Fibroblast of skin of back (primary cell): Measurements from ENCODE around the gene TNIK.

ENCODE experiments used
- DNase-seq: peaks from one replicate; pipeline ENCODE4 v3.0.0-alpha.2; 2013

The TNIK gene

DNA sequence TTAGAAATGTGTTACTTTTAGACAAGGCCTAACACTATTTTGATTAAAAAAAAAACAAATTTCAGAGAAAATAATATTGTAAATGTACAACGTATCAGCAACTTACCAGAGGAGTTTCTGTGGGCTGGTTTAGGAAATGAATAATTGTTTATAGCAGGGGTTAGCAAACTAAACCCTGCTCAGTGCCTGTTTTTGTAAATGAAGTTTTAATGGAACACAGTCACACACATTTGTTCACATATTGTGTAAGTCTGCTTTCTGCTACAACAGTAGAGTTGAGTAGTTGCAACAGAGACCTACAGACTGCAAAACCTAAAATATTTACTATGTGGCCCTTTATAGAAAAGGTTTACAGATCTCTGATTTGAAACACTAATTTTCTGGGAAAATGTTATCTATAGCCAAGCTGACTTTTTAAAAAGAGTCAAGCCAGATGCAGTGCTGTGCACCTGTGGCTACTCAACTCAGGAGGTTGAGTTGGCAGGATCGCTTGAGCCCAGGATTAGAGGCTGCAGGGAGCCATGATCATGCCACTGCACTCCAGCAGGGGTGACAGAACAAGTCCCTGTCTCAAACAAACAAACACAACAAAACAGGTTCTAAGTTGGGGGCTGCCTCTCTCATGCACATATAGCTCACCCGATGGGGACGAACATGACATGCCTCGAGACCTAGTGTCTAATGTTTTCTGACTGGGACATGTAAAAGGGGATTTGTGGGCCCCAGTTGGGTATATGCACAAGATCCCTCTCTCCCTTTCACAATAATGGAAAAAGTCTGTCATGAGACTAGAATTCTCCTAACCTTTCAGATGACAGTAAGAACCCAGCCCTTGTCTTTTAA lies 182.5 kb downstream of the TNIK start:
- no peak for DNase-seq

DNA sequence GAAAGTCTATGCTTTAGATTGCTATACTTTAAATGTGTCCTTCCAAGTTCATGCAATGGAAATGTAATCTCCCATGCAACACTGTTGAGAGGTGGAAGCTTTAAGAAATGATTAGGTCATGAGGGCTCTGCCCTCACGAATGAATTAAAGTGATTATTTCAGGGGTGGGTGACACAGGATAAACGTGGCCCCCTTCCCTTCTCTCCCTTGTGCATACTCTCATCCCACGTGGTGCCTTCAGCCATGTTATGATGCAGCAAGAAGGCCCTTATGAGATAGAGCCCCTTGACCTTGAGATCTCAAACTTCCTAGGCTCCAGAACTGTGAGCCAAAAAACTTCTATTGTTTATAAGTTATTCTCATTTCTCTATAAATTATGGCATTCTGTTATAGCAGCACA lies 183.3 kb downstream of the TNIK start:
- DNase-seq: no peak

- DNase-seq: no peak
These were observed 186.0 kb downstream of the TNIK start for GRCh38 chr3:171274222-171274621.

DNA sequence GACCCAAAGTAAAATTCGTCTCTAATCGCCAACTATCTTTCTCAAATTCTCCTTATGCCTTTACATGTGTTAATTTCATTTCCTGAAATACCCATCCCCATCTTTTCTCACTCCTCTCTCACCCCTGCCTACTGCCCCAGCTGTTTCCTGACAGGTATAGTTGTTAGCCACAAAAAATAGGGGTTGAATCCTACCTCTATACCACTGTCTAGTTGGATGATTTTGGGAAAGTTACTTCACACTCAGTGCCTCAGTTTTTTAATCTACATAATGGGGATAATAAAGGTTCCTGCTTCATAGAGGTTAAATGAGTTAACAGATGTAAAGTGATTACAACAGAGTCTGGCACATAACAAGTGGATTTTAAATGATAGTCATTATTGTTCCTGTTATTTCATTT lies 189.7 kb downstream of the TNIK start:
- DNase-seq: no peak

DNA sequence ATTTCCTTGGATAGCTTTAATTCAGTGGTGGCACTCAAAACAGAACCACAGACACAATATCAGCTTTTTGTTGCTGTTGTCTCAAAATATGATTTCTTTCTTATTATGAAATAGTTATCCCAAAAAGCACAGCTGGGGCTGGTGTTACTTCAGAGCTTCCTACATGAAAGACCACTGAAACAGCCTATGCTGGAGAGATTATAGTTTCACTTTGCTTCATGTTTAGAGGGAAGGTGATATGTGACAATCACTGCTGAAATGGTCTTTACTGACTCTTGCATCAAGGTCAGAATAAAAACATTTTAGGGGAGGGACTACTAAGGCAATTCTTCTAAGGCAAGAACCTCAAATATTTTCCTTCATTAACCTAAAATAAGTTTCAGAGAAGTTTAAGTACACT lies 190.7 kb downstream of the TNIK start:
- DNase-seq: no peak

- no peak for DNase-seq
These were observed 191.5 kb downstream of the TNIK start for GRCh38 chr3:171268677-171269076.

DNA sequence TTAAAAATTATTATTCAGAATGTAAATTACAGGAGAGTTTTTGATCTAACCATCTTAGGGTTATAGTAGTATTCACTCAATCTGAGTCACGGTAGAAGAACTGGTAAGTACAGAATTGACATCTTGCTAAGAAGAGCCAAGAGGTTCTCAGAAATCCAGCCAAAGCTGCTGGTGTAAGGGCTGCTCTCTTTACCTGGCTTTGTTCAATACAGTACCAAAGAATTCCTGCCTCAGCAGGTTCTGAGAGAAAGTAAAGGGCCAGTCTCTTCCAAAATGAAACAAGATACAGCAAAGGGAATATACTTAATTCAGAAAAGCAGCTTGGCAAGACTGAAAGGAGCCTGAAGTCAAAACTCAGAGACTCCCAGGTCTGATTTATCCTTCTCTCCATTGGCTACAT lies 193.1 kb downstream of the TNIK start:
- no peak for DNase-seq

- no peak for DNase-seq
These were observed 193.5 kb downstream of the TNIK start for GRCh38 chr3:171266740-171267073.

GRCh38 chr3:171266034-171266739 lies 194.0 kb downstream of the TNIK start:
- no peak for DNase-seq

DNA sequence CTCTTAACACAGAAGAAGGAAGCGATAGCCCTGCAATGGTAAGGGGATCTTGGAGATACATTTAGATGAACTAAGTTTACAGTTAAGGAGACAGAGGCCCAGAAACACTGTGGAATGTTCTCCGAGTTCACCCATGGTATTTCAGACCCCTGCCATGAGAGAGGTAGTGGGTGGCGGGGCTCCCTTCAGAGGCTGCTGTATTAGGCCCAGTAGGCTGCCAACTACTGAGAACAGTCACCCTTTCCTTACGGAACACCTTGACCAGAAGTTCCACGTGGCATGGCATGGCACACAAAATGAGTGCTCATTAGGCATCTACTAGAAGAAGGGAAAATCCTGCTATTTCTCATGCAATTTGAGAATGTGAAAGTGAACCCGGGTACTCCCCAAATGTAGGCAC lies 195.4 kb downstream of the TNIK start:
- DNase-seq: no peak

DNA sequence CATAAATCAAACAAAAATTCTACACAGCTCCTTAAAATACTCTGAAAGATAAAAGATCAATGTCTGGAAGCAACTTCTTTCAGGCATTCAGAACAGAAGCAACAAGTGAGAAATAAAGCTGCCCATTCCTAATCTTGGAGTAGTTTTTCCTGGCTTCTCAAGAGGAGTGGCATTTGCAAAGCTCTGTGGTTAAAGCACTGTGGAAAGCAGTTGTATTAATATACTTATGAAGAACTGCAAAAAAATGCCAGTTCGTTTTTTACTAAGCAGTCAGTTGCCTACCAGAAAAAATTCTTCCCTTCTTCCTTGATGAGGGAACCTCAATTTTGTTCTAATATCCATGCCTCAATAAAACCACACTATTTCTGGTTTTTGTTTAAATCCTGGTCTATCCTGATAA lies 197.8 kb downstream of the TNIK start:
- DNase-seq: peak; percentile 46

- peak; percentile 38 for DNase-seq
These were observed 198.7 kb downstream of the TNIK start for GRCh38 chr3:171261487-171261886.

- no peak for DNase-seq
These were observed 199.3 kb downstream of the TNIK start for GRCh38 chr3:171260899-171261298.

GRCh38 chr3:171260466-171260865 lies 199.7 kb downstream of the TNIK start:
- DNase-seq: no peak

GRCh38 chr3:171258316-171258715 lies 201.9 kb downstream of the TNIK start:
- DNase-seq: no peak

- peak; percentile 93 for DNase-seq
These were observed 202.7 kb downstream of the TNIK start for GRCh38 chr3:171257251-171258203.

- DNase-seq: peak; percentile 16
These were observed 203.6 kb downstream of the TNIK start for GRCh38 chr3:171256445-171257250.

- no peak for DNase-seq
These were observed 204.9 kb downstream of the TNIK start for GRCh38 chr3:171255236-171255806.

- DNase-seq: no peak
These were observed 205.9 kb downstream of the TNIK start for GRCh38 chr3:171254315-171254714.

GRCh38 chr3:171251835-171252234 lies 208.4 kb downstream of the TNIK start:
- DNase-seq: no peak

GRCh38 chr3:171250444-171250843 lies 209.8 kb downstream of the TNIK start:
- no peak for DNase-seq

- no peak for DNase-seq
These were observed 211.0 kb downstream of the TNIK start for GRCh38 chr3:171249245-171249644.
